Choroid plexus epithelial cell (primary cell): ENCODE results near the gene GARNL3.

ENCODE experiments used
- DNase-seq: peaks from one replicate; pipeline ENCODE4 v3.0.0-alpha.2; 2010; ENCODE audit warnings: low read depth
- H3K4me3 ChIP-seq: 2 replicates; pipeline ENCODE4 v1.5.1; 2011; ENCODE audit warnings: low read depth, mild to moderate bottlenecking, control low read depth, low read length, moderate library complexity
- TF ChIP-seq, protein P1 (sequence below): conservative IDR thresholded peaks from 2 replicates; pipeline ENCODE4 v1.5.1; 2011; ENCODE audit warnings: low read depth, mild to moderate bottlenecking, control low read depth, inconsistent platforms, low read length, moderate library complexity

The GARNL3 gene

DNA sequence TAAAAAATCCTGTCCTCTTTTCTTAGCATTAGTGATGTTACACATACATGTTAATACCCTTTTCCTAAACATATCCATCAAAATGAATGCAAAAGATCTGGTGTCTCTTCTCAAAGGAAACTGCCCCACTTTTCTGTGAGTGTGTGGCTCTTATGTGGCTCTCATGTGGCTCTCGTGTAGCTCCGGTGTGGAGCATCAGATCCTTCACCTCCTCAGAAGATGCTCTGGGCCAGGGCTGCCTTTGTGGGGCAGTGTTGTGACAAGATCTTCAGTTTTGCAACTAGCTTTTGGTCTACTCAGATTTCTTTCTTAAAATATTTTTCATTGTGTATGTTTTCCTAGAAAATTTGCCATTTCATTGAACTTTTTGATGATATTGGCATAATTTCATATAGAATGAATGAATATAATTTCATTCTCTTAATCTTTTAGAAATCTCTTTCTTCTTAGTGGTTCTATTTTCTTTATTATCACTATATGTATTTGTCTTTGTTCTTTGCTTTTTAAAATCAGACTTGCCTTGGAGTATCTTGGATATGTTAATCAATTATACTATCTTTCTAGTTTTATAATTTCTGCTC, 19.4 kb downstream of the GARNL3 start:
- DNase-seq = peak; percentile 77
- TF ChIP-seq, protein P1, sequence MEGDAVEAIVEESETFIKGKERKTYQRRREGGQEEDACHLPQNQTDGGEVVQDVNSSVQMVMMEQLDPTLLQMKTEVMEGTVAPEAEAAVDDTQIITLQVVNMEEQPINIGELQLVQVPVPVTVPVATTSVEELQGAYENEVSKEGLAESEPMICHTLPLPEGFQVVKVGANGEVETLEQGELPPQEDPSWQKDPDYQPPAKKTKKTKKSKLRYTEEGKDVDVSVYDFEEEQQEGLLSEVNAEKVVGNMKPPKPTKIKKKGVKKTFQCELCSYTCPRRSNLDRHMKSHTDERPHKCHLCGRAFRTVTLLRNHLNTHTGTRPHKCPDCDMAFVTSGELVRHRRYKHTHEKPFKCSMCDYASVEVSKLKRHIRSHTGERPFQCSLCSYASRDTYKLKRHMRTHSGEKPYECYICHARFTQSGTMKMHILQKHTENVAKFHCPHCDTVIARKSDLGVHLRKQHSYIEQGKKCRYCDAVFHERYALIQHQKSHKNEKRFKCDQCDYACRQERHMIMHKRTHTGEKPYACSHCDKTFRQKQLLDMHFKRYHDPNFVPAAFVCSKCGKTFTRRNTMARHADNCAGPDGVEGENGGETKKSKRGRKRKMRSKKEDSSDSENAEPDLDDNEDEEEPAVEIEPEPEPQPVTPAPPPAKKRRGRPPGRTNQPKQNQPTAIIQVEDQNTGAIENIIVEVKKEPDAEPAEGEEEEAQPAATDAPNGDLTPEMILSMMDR = peak; percentile 75
- H3K4me3 ChIP-seq = no peak overlapping the region

DNA sequence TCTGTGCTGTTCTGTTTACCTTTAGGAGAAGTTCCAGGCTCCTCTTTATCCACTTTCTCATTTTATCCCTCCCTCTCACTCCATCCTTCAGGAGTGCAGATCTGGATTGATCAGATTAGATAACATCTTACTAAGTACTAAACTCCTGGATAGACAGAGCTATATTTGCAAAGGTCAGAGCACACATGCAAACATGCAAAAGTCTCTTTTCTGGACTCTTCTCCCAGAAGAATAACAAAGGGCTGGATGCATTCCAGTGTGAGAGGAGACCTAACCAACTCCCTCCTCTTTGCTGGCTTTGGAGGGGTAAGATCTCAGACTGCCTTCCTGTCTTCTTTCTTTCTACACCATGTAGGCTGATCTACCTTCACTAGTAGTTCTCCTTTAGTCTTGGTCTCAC, 21.4 kb downstream of the GARNL3 start:
- H3K4me3 ChIP-seq = no peak overlapping the region
- TF ChIP-seq, protein P1 = no peak
- peak; percentile 19 for DNase-seq

DNA sequence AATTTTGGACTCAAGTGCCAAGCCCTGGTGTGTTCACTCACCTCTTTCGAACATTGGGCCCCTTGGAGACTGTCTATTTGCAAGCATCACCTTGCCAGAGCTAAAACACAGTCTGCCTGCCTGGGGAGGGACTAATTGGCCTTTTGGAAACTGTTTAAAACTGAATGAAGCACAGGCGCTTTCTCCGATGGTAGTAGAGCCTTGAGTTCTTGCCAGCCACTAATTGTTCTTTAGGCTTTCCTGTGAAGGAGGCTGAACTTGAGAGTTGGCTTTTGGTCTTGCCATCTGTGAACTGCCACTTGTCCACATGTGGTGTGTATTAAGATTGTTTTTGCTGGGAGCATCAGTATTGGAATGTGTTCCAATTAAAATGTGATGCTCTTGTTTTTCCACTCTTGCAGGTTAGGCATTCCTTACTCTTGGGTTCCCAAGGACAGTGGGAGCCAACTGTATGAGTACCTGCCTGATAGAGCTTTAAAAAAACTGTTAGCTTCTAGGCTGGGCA, 26.0 kb downstream of the GARNL3 start:
- TF ChIP-seq, protein P1 = no peak
- no peak for DNase-seq
- H3K4me3 ChIP-seq = no peak overlapping the region

DNA sequence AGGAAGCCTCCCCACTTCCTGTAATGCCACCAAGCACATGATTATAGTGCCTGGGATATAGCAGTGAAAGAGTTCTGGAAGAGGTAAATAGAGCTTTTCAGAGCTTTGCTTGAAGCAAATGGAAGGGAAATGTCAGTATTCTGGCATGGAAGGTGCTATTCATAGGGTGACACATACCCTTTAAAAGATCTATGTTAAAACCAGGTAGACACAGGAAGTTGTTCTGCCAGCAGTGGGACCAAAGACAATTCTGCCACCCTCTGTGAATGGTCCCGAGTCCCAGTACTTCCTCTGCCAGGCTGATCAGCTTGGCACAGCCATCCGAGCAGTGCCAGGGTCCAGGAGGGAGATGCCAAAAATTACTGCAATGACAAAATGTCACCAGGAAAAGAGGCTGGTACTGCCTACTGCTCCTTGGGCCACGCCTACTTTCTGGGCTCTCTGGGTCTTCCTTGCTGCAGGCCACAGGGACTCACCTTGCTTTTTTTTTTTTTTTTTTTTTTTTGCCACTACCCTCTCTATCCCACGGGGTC, 26.7 kb downstream of the GARNL3 start:
- no peak overlapping the region for H3K4me3 ChIP-seq

DNA sequence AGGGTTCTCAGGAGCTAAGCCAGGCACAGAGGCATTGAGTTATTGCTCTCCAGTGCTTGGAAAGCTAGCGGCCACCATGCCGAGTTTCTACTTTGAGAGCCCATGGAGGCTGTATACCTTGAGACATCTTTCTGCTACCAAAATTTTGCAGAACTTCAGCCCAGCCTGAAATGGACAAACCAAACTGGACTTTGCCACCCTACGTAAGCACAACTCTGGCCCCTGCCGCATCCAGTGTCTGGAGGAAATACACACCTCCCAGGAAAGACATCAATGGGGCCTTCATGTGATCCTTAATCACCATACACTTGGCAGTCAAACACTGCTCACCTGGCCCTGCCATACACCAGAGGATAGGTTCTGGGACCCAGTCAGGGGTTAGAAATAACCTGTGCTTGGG, 27.8 kb downstream of the GARNL3 start:
- TF ChIP-seq, protein P1 = no peak
- no peak for DNase-seq
- H3K4me3 ChIP-seq = no peak overlapping the region

More for the DNA sequence above, 26.7 kb downstream of the GARNL3 start:
- no peak for DNase-seq
- TF ChIP-seq, protein P1 = no peak

DNA sequence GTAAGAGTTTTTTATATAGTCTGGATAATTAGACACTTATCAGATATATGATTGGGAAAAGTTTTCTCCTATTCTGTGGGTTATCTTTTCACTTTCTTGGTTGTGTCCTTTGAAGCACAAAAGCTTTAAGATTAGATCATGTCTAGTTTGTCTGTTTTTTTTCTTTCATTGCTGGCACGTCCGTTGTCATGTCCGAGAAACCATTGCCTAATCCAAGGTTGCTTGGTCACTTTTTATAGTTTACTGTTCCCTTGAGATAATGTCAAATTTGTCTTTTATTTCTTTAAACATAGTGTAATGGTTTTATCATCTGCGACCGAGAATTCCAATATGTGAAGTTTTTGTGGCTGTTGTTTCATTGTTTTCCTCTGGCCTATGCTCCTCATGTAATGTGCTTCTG, 28.8 kb downstream of the GARNL3 start:
- TF ChIP-seq, protein P1 = no peak
- H3K4me3 ChIP-seq = no peak overlapping the region
- DNase-seq = no peak

DNA sequence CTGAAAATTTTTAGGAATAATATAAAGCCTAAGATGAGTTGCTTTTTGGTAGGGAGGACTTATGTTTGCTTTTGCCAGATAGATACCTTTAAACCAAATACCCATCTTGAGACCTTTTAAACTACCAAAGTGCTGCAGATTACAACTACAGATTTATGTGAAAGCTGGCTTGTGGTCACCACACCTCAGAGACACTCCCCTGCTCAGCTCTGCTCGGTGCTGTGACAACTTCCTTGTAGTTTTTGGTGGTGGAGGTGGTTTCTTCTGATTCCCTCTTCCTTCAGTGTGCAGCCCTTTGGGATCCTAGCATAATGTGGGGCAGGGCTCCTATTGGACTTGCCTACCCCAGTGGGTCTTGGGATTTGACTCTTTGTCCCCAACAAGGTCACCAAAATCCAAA, 29.2 kb downstream of the GARNL3 start:
- no peak overlapping the region for H3K4me3 ChIP-seq
- no peak for DNase-seq
- TF ChIP-seq, protein P1 = no peak
